K562 (cell line): Measurements from ENCODE around the gene ACE. TPM values are rescaled to one million over a fixed set of nuclear protein-coding genes. Genes with fewer than 3 reads are reported as not detected.

Experiments
- ATF1 ChIP-seq, 2 experiments: fragments of 450-650 bp in 1 of 2; IDR thresholded peaks; 2 replicates each; pipeline ENCODE4 v1.6.1; 2016; ENCODE audit warnings: missing compliant biosample characterization in 1 of 2, missing genetic modification characterization in 1 of 2
- CEBPG ChIP-seq, 3 experiments: fragments of 200-800 bp in 1 of 3; sonication (Bioruptor generic) in 1 of 3; sonication (generic) in 1 of 3; formaldehyde crosslinking in 1 of 3; IDR thresholded peaks in 2 of 3; conservative IDR thresholded peaks in 1 of 3; 2 replicates each; pipeline versions ENCODE4 v1.6.1 to v1.8.0; 2016 to 2022; ENCODE audit warnings: missing compliant biosample characterization in 2 of 3, missing genetic modification characterization in 2 of 3, mild to moderate bottlenecking in 1 of 3, missing genetic modification reagents in 1 of 3
- E2F6 ChIP-seq, 2 experiments: IDR thresholded peaks; 2 replicates each; pipeline ENCODE4 v1.6.1; 2011; ENCODE audit warnings: borderline replicate concordance in 1 of 2, control low read depth in 1 of 2, low read depth in 1 of 2, low read length in 1 of 2, mild to moderate bottlenecking in 1 of 2, mixed read lengths in 1 of 2, moderate library complexity in 1 of 2; ENCODE audit not compliant: insufficient read depth in 1 of 2, insufficient read length in 1 of 2, poor library complexity in 1 of 2, severe bottlenecking in 1 of 2; ENCODE audit errors: extremely low read depth in 1 of 2
- EGR1 ChIP-seq: fragments of 450-650 bp; conservative IDR thresholded peaks from 2 replicates; pipeline ENCODE4 v1.6.1; 2017; ENCODE audit warnings: mild to moderate bottlenecking
- MYC ChIP-seq, 2 experiments: fragments of 250-450 bp in 1 of 2; sonication (Bioruptor Pico) in 1 of 2; IDR thresholded peaks; 2 replicates each; pipeline versions ENCODE4 v1.5.1 to v1.6.1; 2012 to 2021; ENCODE audit warnings: low read depth in 2 of 2, borderline replicate concordance in 1 of 2, improper control_type of control experiment in 1 of 2, low read length in 1 of 2, mild to moderate bottlenecking in 1 of 2, moderate library complexity in 1 of 2
- NFYB ChIP-seq: IDR thresholded peaks from 2 replicates; pipeline ENCODE4 v1.6.1; 2011; ENCODE audit warnings: mild to moderate bottlenecking, moderate library complexity; ENCODE audit not compliant: insufficient read length; ENCODE audit errors: extremely low read depth
- NRF1 ChIP-seq, 2 experiments: fragments of 450-650 bp; IDR thresholded peaks in 1 of 2; conservative IDR thresholded peaks in 1 of 2; 2 replicates each; pipeline ENCODE4 v1.6.1; 2014; ENCODE audit warnings: mild to moderate bottlenecking in 2 of 2
- polyA plus RNA-seq, 8 experiments: library from polyadenylated mRNA; depleted of rRNA in 4 of 8; stranded (reverse) in 5 of 8; unstranded in 3 of 8; fragments of >200 nt; fragmentation: Nextera tagmentation in 2 of 8; fragmentation: Illumina TruSeq in 1 of 8; extraction: Ambion mirVana in 2 of 8; extraction: Trizol in 1 of 8; gene quantifications; 2 replicates each; pipeline versions ENCODE4 v1.2.1 to v1.2.3, GENCODE V29; 2011 to 2014; ENCODE audit warnings: inconsistent platforms in 1 of 8, missing spikeins in 1 of 8
- total RNA-seq, 7 experiments: library from RNA; depleted of rRNA in 6 of 7; stranded (reverse); fragments of >200 nt in 6 of 7; fragmentation: Illumina TruSeq in 2 of 7; extraction: Trizol in 2 of 7; gene quantifications; 2 replicates each; pipeline versions ENCODE4 v1.2.1 to v1.2.3, GENCODE V29; 2011 to 2021; ENCODE audit warnings: low replicate concordance in 1 of 7
- TF ChIP-seq, protein P1 (sequence below): fragments of 250-450 bp; sonication (Bioruptor Pico); IDR thresholded peaks from 2 replicates; pipeline ENCODE4 v1.4.0; 2020; ENCODE audit warnings: mild to moderate bottlenecking, moderate library complexity
- TF ChIP-seq, protein P2 (sequence below), 2 experiments: fragments of 450-650 bp in 1 of 2; sonication (generic) in 1 of 2; formaldehyde crosslinking in 1 of 2; IDR thresholded peaks in 1 of 2; conservative IDR thresholded peaks in 1 of 2; 2 replicates each; pipeline versions ENCODE4 v1.6.1 to v1.8.1; 2016 to 2023; ENCODE audit warnings: mild to moderate bottlenecking in 2 of 2, moderate library complexity in 2 of 2, inconsistent platforms in 1 of 2, missing genetic modification reagents in 1 of 2
- TF ChIP-seq, protein P3 (sequence below), 2 experiments: fragments of 450-650 bp; formaldehyde crosslinking in 1 of 2; IDR thresholded peaks; 2 replicates each; pipeline versions ENCODE4 v1.4.0 to v1.6.1; 2014 to 2020; ENCODE audit warnings: mild to moderate bottlenecking in 2 of 2, borderline replicate concordance in 1 of 2, low read depth in 1 of 2

ACE gene
- total and polyA plus RNA-seq, 9 of the 15 experiments (the other 6 are each of a cell fraction or from before 2014, with no cell fraction given), result 0.07 to 2.5 (median 0.47) TPM; not detected in 1

- no peak for TF ChIP-seq ATF1 (CRISPR knock-in tag; IDR thresholded peaks at IDR 0.05)
- 0 out of 2 replicates have a peak, but pooled peaks have one; percentile 13 for TF ChIP-seq ATF1 (tag; IDR thresholded peaks at IDR 0.05)
- TF ChIP-seq, protein P1, sequence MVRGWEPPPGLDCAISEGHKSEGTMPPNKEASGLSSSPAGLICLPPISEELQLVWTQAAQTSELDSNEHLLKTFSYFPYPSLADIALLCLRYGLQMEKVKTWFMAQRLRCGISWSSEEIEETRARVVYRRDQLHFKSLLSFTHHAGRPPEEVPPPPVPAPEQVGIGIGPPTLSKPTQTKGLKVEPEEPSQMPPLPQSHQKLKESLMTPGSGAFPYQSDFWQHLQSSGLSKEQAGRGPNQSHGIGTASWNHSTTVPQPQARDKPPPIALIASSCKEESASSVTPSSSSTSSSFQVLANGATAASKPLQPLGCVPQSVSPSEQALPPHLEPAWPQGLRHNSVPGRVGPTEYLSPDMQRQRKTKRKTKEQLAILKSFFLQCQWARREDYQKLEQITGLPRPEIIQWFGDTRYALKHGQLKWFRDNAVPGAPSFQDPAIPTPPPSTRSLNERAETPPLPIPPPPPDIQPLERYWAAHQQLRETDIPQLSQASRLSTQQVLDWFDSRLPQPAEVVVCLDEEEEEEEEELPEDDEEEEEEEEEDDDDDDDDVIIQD (CRISPR knock-in tag), result no peak
- peak; percentile 43 to 50 for TF ChIP-seq E2F6 (IDR thresholded peaks at IDR 0.05; ENCODE audit: borderline replicate concordance in 1 of 2, extremely low read depth in 1 of 2, insufficient read depth in 1 of 2, insufficient read length in 1 of 2, low read depth in 1 of 2, low read length in 1 of 2, poor library complexity in 1 of 2, severe bottlenecking in 1 of 2)
- TF ChIP-seq NFYB, result no peak
- TF ChIP-seq NRF1 (conservative IDR thresholded peaks at IDR 0.05 in 1 of 2, IDR thresholded peaks at IDR 0.05 in 1 of 2), result peak in 1 of 2 experiments; percentile 70; a peak in 2 of 4 replicates
- TF ChIP-seq EGR1, result peak; percentile 57
- TF ChIP-seq, protein P2, sequence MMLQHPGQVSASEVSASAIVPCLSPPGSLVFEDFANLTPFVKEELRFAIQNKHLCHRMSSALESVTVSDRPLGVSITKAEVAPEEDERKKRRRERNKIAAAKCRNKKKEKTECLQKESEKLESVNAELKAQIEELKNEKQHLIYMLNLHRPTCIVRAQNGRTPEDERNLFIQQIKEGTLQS (IDR thresholded peaks at IDR 0.05), result no peak
- TF ChIP-seq, protein P2 (CRISPR knock-in tag; conservative IDR thresholded peaks at IDR 0.05), result no peak
- no peak for TF ChIP-seq CEBPG (CRISPR knock-in tag; IDR thresholded peaks at IDR 0.05)
- no peak for TF ChIP-seq CEBPG (tag; conservative IDR thresholded peaks at IDR 0.05 in 1 of 2, IDR thresholded peaks at IDR 0.05 in 1 of 2)
- peak; percentile 52; the same call in 1 of the 2 replicates for TF ChIP-seq MYC (IDR thresholded peaks at IDR 0.05; ENCODE audit: low read depth, low read length)
- TF ChIP-seq MYC (CRISPR knock-in tag; IDR thresholded peaks at IDR 0.05; ENCODE audit: borderline replicate concordance, low read depth), result no peak
- TF ChIP-seq, protein P3, sequence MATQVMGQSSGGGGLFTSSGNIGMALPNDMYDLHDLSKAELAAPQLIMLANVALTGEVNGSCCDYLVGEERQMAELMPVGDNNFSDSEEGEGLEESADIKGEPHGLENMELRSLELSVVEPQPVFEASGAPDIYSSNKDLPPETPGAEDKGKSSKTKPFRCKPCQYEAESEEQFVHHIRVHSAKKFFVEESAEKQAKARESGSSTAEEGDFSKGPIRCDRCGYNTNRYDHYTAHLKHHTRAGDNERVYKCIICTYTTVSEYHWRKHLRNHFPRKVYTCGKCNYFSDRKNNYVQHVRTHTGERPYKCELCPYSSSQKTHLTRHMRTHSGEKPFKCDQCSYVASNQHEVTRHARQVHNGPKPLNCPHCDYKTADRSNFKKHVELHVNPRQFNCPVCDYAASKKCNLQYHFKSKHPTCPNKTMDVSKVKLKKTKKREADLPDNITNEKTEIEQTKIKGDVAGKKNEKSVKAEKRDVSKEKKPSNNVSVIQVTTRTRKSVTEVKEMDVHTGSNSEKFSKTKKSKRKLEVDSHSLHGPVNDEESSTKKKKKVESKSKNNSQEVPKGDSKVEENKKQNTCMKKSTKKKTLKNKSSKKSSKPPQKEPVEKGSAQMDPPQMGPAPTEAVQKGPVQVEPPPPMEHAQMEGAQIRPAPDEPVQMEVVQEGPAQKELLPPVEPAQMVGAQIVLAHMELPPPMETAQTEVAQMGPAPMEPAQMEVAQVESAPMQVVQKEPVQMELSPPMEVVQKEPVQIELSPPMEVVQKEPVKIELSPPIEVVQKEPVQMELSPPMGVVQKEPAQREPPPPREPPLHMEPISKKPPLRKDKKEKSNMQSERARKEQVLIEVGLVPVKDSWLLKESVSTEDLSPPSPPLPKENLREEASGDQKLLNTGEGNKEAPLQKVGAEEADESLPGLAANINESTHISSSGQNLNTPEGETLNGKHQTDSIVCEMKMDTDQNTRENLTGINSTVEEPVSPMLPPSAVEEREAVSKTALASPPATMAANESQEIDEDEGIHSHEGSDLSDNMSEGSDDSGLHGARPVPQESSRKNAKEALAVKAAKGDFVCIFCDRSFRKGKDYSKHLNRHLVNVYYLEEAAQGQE (IDR thresholded peaks at IDR 0.05; ENCODE audit: borderline replicate concordance), result no peak
- TF ChIP-seq, protein P3 (CRISPR knock-in tag; IDR thresholded peaks at IDR 0.05; ENCODE audit: low read depth), result 0 out of 2 replicates have a peak, but pooled peaks have one; percentile 15
Measured at GRCh38 chr17:63476854-63477479, at the start of gene ACE (continued).
